ENCODE results near the gene DGKH.

Gene DGKH

GRCh38 chr13:42280537-42280936, 232.1 kb downstream of the DGKH start:
- Mint-ChIP-seq H3K27ac (no peak overlapping the region), H3K36me3 (ENCODE audit: insufficient read depth) (peaks cover under 1% of the 10 kb centered on the region), H3K4me1 (ENCODE audit: low read depth in 2 of 2) (peaks cover 10 to 45% of the 10 kb centered on the region in 2 donors), H3K27me3 (no peaks in the 10 kb centered on the region), H3K4me3 (no peak overlapping the region), H3K9me3 (no peaks in the 10 kb centered on the region)
- DNase-seq (no peak), ATAC-seq (replicated peaks) (no peak)

GRCh38 chr13:42283574-42283973, 235.1 kb downstream of the DGKH start:
- DNase-seq (no peak), ATAC-seq (replicated peaks) (no peak)
- Mint-ChIP-seq H3K27ac (no peak overlapping the region), H3K9me3 (no peaks in the 10 kb centered on the region), H3K4me1 (ENCODE audit: low read depth in 2 of 2) (peaks cover 3 to 27% of the 10 kb centered on the region in 2 donors), H3K27me3 (no peaks in the 10 kb centered on the region), H3K4me3 (no peak overlapping the region), H3K36me3 (ENCODE audit: insufficient read depth) (peaks cover 22% of the 10 kb centered on the region)

GRCh38 chr13:42284068-42284467, 235.6 kb downstream of the DGKH start:
- Mint-ChIP-seq H3K9me3 (no peaks in the 10 kb centered on the region), H3K27me3 (no peaks in the 10 kb centered on the region), H3K27ac (no peak overlapping the region), H3K36me3 (ENCODE audit: insufficient read depth) (peaks cover 26% of the 10 kb centered on the region), H3K4me3 (no peak overlapping the region), H3K4me1 (ENCODE audit: low read depth in 2 of 2) (peaks cover 3 to 30% of the 10 kb centered on the region in 2 donors)
- ATAC-seq (replicated peaks) (no peak), DNase-seq (no peak)
